GM19240 (cell line): ENCODE measurements around the gene KYAT1.
"Not testable (repeated sequence)": the region's sequence is repeated elsewhere in the genome, so short reads cannot be mapped to it uniquely, and the experiment has no call there.

ENCODE experiments used
- DNase-seq: peaks from one replicate; pipeline ENCODE4 v3.0.0; 2011; ENCODE audit warnings: low spot score; ENCODE audit not compliant: insufficient read length

Gene KYAT1

GRCh38 chr9:128818839-128819715 lies 62.7 kb downstream of the KYAT1 start:
- peak; percentile 30 for DNase-seq

GRCh38 chr9:128818099-128818838 lies 63.5 kb downstream of the KYAT1 start, which contains the start of gene ENDOG:
Gene ENDOG (plus strand): TSS chr9:128818500. CDS start chr9:128818685, 185 bp downstream.
- DNase-seq, result peak; percentile 100

GRCh38 chr9:128810873-128811272 lies 70.9 kb downstream of the KYAT1 start:
- DNase-seq, result no peak

DNA sequence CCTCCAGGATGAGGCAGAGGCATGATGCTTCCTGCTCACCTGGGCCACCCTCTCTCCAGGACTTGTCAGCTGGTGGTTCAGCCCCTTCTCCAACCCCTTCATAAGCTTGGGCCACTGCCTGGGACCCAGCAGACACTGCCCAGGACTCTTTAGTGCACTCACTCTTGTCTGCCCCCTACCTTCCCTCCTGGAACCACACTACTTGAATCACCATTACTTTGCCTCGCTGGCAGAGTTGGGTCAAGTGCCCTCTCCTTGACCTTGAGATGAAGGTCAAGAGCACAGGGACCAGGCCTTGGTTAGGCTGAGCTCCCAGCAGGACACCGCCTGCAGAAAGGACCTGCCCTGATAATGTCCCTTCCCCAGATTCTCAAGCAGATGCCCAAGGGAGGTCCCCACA lies 71.9 kb downstream of the KYAT1 start:
- DNase-seq, result no peak

- DNase-seq, result no peak
Observed at GRCh38 chr9:128809036-128809599, 72.6 kb downstream of the KYAT1 start.

GRCh38 chr9:128808543-128808942 lies 73.2 kb downstream of the KYAT1 start:
- no peak for DNase-seq

- DNase-seq, result no peak
Observed at GRCh38 chr9:128807827-128808226, 73.9 kb downstream of the KYAT1 start.

GRCh38 chr9:128805661-128806060 lies 76.1 kb downstream of the KYAT1 start:
- DNase-seq, result no peak

DNA sequence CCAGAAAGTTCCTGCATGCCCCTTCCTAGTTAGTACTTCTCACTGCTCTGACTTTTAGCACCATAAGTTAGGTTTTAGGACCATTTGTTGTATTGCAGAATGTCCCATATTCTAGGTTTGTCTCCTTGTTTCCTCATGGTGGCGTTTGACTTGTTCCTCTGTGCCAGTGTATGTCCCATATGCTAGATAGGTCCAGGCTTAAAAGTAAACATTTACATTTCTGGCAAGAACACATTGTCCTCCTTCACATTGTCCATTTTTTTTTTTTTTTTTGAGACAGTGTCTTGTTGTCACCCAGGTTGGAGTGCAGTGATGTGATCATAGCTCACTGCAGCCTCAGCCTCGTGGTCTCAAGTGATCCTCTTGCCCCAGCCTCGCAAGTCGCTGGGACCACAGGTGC lies 79.3 kb downstream of the KYAT1 start:
- DNase-seq, result no peak

DNA sequence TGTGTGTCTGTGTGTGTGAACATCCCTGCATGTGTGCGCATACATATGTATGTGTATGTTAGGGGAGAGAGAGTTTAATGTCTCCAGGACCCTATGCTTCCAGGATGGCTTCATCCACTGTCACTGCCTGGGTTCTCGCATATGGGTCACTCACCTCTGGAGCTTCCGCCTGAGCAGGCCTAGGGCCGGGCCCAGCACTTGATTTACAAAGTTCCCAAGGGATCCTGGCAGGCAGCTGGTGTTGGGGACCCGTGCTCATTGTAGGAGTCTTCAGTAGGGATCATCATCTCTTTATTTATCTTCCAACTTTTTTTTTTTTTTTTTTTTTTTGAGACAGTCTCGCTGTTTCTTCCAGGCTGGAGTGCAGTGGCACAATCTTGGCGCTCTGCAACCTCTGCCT lies 81.7 kb downstream of the KYAT1 start:
- no peak for DNase-seq

- DNase-seq, result no peak
Observed at GRCh38 chr9:128798896-128799295, 82.9 kb downstream of the KYAT1 start.

DNA sequence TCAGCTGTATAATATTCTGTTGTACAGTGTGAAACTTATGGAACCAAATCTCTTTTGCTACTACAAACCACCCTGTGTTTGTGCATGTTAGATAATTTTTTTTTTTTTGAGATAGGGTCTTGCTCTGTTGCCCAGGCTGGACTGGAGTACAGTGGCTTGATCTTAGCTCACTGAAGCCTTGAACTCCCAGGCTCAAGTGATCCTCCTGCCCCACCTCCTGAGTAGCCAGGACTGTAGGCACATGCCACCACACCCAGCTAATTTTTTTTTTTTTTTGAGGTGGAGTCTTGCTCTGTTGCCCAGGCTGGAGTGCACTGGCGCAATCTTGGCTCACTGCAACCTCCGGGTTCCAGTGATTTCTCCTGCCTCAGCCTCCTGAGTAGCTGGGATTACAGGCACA lies 86.8 kb downstream of the KYAT1 start:
- not testable (repeated sequence) for DNase-seq

DNA sequence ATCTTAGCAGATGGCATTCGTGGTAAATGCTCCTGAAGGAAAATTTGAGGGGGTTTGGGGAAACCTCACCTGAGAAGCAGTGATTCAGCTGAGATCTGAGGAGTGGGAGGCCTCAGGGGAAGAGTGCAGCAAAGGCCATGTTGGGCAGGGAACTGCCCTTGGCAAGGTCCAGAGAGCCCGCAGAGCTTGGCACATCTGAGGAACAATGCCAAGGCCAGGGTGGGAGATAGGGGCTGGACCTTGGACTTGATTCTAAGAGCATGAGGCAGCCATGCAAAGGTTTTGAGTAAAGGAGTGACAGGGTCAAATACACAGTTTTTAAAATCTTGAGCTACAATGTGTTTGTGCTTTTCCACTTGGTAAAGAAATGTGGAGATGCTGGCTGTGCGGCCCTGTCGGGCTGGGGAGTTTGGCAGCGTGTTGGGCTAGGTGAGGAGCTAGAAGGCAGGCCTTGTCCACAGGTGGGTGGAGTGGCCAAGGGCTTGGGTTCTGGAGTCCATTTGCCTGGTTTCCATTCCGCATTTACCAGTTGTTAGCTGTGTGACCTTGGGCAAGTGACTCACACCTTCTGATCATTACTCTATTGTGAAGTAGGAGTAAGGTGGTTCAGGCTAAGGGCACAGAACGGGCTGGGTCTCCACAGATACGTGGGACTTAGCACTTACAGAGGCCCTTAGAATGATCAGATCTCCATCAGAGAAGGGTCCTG lies 88.6 kb downstream of the KYAT1 start:
- no peak for DNase-seq

GRCh38 chr9:128792134-128792533 lies 89.6 kb downstream of the KYAT1 start:
- DNase-seq, result no peak

- no peak for DNase-seq
Observed at GRCh38 chr9:128790536-128790935, 91.2 kb downstream of the KYAT1 start.

DNA sequence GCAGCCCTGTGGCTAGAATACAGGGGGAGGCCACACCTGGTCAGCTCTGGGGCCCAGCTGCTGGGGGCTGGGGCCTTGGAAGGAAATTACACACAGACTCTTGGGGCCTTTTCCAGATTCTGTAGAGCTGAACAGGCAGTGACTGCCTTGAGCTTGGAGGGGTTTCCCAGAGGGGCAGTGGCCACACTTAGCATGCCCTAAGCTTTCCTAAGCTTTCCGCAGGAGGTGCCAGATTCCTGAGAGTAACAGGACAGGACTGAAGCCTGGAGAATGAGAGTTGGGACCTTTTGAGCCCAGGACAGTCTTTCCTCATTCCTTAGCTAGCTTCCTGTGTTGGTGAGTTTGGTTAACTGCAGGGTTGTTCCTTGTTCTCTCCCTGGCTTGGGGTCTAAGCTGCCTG lies 93.3 kb downstream of the KYAT1 start:
- no peak for DNase-seq

GRCh38 chr9:128787659-128788058 lies 94.1 kb downstream of the KYAT1 start:
- no peak for DNase-seq

DNA sequence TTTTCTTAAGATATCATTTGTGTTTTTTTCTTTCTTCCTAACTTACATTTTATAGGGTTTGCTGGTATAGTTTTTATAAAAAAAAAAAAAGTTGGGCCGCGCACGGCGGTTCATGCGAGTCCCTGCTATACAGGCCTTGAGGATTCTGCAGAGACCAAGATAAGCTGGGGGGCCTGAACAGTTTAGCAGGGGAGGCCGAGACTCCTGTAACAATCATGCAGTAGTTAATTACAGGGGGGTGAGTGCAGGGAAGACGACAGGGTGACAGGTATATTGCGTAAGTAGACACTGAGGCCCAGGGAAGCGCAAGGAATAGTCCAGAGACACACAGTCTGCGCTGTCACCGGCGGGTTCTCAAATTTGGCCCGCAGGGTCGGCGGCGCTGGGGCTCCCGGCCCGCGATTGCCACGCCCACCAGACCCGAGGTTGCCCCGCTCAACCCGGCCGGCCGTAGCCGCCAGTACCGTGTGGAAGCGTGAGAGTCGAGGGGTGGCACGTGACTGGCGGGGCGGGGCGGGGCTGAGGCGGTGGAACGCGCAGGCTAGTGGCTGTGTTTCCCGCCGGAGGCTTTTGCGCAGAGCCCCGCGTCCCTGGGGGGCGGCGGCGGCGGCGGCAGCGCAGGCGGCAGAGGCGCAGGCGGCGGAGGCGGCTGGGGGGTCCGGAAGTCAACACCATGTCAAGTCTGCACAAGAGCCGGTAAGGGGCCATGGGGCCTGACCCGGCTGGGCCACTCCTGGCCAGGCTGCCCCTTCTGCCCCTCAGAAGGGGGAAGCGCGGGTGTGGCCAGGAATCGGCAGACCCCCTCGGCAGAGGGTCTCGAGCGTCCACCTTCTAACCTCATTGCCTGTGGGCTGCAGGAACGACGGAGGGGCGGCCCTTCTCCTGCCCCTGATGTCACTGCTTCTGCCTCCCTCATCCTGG lies 94.8 kb downstream of the KYAT1 start, which contains the start of gene TBC1D13:
Gene TBC1D13, plus strand, starts transcription at position 573 of the 921 bp plus-strand sequence. Its CDS starts 101 bp downstream, at position 674.
- peak; percentile 90 for DNase-seq

GRCh38 chr9:128785427-128785826 lies 96.3 kb downstream of the KYAT1 start:
- no peak for DNase-seq
